K562 (cell line): ENCODE measurements around the gene LZTS2. TPM values are rescaled to one million over a fixed set of nuclear protein-coding genes. Genes with fewer than 3 reads are reported as not detected.

ENCODE experiments used
- CREBBP ChIP-seq: IDR thresholded peaks from one replicate; pipeline ENCODE4 v1.6.1; 2012; ENCODE audit warnings: low read depth, mild to moderate bottlenecking, control low read depth, inconsistent platforms, low read length
- CSDE1 ChIP-seq, 2 experiments: fragments of 450-650 bp; IDR thresholded peaks; 2 replicates each; pipeline ENCODE4 v1.6.1; 2016; ENCODE audit warnings: mild to moderate bottlenecking in 1 of 2
- CUX1 ChIP-seq: fragments of 200-800 bp; sonication (Bioruptor generic); IDR thresholded peaks from 2 replicates; pipeline ENCODE4 v1.6.1; 2016; ENCODE audit warnings: missing genetic modification characterization, missing compliant biosample characterization
- GATA2 ChIP-seq: sonication (generic); formaldehyde crosslinking; IDR thresholded peaks from 2 replicates; pipeline ENCODE4 v1.4.0; 2020; ENCODE audit warnings: mild to moderate bottlenecking, missing genetic modification reagents
- ID3 ChIP-seq, 2 experiments: fragments of 250-450 bp in 1 of 2; fragments of 450-650 bp in 1 of 2; sonication (Bioruptor Pico) in 1 of 2; IDR thresholded peaks; 2 replicates each; pipeline versions ENCODE4 v1.6.1 to v1.8.0; 2016 to 2021; ENCODE audit warnings: mild to moderate bottlenecking in 2 of 2, moderate library complexity in 2 of 2, missing compliant biosample characterization in 1 of 2, missing genetic modification characterization in 1 of 2
- KHSRP ChIP-seq: fragments of 450-650 bp; IDR thresholded peaks from 2 replicates; pipeline ENCODE4 v1.6.1; 2017
- MAFF ChIP-seq: IDR thresholded peaks from 2 replicates; pipeline ENCODE4 v1.6.1; 2012; ENCODE audit warnings: low read length, improper control_type of control experiment
- RAD51 ChIP-seq: fragments of 450-650 bp; IDR thresholded peaks from 2 replicates; pipeline ENCODE4 v1.7.1; 2016; ENCODE audit warnings: low read depth, mild to moderate bottlenecking, borderline replicate concordance
- SMAD4 ChIP-seq: fragments of 250-450 bp; sonication (Bioruptor Pico); conservative IDR thresholded peaks from 2 replicates; pipeline ENCODE4 v1.8.0; 2021; ENCODE audit warnings: inconsistent platforms, mild to moderate bottlenecking, moderate library complexity
- SRSF3 ChIP-seq: fragments of 200-400 bp; formaldehyde crosslinking; IDR thresholded peaks from 2 replicates; pipeline ENCODE4 v1.6.1; 2016; ENCODE audit warnings: mild to moderate bottlenecking, low read length, moderate library complexity; ENCODE audit not compliant: insufficient read depth
- ZBTB49 ChIP-seq: sonication (generic); formaldehyde crosslinking; IDR thresholded peaks from 2 replicates; pipeline ENCODE4 v1.8.0; 2022; ENCODE audit warnings: missing genetic modification reagents, mild to moderate bottlenecking, borderline replicate concordance
- polyA plus RNA-seq, 8 experiments: library from polyadenylated mRNA; depleted of rRNA in 4 of 8; stranded (reverse) in 5 of 8; unstranded in 3 of 8; fragments of >200 nt; fragmentation: Nextera tagmentation in 2 of 8; fragmentation: Illumina TruSeq in 1 of 8; extraction: Ambion mirVana in 2 of 8; extraction: Trizol in 1 of 8; gene quantifications; 2 replicates each; pipeline versions ENCODE4 v1.2.1 to v1.2.3, GENCODE V29; 2011 to 2014; ENCODE audit warnings: inconsistent platforms in 1 of 8, missing spikeins in 1 of 8
- total RNA-seq, 7 experiments: library from RNA; depleted of rRNA in 6 of 7; stranded (reverse); fragments of >200 nt in 6 of 7; fragmentation: Illumina TruSeq in 2 of 7; extraction: Trizol in 2 of 7; gene quantifications; 2 replicates each; pipeline versions ENCODE4 v1.2.1 to v1.2.3, GENCODE V29; 2011 to 2021; ENCODE audit warnings: low replicate concordance in 1 of 7

LZTS2 gene
- total and polyA plus RNA-seq, 9 of the 15 experiments (the other 6 are each of a cell fraction or from before 2014, with no cell fraction given): 0.23 to 42.5 (median 14.7) TPM

GRCh38 chr10:101028446-101029337 lies 29.1 kb downstream of the LZTS2 start (continued):
- TF ChIP-seq CUX1 (no peak), CSDE1 (IDR thresholded peaks at IDR 0.05) (no peak), ID3 (CRISPR knock-in tag; IDR thresholded peaks at IDR 0.05) (no peak), ID3 (tag; IDR thresholded peaks at IDR 0.05) (no peak), MAFF (no peak), SMAD4 (CRISPR knock-in tag) (no peak), ZBTB49 (CRISPR knock-in tag) (no peak), RAD51 (no peak), SRSF3 (no peak), CREBBP (no peak), KHSRP (no peak), GATA2 (CRISPR knock-in tag) (no peak)
